NCI-H1092 treated with DMSO at 0.1 percent for 48 hours (cell line): ENCODE results near the gene FHIT.
"Not testable (repeated sequence)": the region's sequence is repeated elsewhere in the genome, so short reads cannot be mapped to it uniquely, and the experiment has no call there.

Experiments used
- DNase-seq: peaks from one replicate; lab custom pipeline; 2025; lab: John Stamatoyannopoulos, UW

Gene FHIT

DNA sequence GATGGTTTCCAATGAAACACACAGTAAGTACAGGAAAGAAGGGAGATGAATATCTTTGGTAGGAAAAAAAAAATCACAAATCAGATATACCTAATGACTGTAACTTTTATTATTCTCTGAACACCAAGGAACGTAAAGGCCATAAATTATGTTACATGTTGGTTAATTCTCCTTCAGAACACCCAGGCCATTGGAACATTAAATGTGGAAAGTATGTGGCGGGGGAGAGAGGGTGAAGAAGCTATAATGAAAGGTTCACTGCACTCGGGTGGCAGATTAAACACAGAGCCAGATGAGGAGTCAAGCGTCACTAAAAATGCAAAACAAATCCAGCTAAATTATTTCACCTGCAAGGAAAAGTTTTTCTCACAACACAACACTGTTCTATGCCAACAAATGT is 193.8 kb downstream of the FHIT start:
- DNase-seq, result peak; percentile 12

DNA sequence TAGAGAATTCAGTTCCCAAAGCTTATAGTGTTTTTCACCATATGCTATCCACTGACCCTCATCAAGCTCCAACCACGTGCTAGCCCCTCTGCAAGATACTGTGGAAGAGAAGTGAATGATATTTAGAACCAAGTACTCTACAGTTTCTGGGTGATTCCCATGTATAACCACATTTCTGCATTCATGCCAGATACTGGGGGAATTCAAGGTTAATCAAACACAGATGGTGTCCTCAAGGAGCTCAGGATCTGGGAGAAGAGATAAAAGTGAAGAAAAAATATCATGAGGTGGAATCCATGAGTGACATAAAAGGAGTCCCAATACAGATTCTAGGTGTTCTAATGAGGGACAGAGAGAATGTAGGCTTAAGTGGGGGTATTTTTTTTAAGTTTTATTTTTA is 195.8 kb downstream of the FHIT start:
- DNase-seq, result no peak

DNA sequence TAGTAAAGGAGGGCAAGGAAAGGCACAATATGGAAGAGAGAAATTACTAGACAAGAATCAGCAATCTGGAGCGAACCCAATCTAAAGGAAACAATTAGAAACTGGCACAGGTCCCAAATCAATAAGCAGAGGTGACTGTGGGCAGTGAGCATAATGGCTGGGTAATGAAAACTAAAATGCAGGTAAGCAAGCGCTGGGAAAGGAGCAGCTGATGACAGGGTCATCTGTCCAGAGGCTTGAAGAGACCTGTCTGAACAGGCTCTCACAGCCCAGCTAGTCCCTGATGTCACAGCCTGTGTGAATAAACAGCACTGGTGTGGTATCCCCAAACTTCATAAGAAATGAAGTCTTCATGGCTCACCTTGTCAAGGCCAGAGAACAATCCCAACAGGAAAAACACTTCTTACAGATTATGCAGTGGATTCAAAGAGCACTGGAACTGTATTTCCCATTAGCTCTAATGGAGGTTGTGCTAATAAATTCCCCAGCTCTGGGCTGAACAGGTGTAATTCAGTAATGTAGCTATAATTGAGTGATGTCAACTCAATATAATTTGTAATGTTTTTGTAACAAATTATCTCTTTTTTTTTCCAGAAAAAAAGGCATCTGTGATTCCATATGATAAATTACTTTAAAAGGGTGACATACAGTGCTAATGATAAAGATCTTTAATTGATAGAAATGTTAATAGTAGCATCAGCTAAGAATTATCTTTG is 197.3 kb downstream of the FHIT start:
- DNase-seq, result peak; percentile 22

DNA sequence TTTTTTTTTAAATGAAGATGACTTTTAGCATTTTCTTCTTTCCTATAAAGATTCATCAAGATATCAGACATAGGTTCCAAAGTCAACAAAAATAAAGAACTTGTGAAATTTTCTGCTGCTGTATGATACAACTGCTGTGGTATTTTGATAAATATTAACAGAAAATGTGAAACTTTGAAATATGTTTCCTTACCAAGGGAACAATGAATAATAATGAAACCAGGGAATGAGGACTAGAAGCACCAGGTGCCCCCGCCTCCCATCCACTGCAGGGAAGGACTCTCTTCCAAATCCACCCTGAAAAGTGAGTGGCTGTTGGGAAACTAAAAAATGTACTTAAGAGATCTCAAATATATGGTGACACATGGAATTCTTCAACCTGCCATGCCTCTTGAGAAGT is 198.4 kb downstream of the FHIT start:
- no peak for DNase-seq

DNA sequence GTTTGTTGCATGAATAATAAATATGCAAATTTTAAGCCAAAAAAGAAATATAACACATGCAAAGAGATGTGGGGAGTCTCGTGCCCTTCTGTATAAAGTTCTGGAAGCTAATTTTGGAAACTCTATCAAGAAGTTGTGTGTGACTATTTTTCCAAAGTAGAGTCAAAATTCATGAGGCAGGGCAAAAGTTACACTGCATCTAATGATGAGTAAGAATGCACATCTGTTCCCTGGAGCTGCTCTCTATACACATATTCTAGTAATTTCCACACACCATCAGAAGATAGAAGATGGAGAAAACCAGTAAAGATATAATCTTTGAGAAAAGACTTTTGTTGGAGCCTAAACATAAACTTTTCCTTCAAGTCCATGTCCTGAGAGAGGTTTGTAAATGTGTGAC is 199.6 kb downstream of the FHIT start:
- DNase-seq, result no peak

DNA sequence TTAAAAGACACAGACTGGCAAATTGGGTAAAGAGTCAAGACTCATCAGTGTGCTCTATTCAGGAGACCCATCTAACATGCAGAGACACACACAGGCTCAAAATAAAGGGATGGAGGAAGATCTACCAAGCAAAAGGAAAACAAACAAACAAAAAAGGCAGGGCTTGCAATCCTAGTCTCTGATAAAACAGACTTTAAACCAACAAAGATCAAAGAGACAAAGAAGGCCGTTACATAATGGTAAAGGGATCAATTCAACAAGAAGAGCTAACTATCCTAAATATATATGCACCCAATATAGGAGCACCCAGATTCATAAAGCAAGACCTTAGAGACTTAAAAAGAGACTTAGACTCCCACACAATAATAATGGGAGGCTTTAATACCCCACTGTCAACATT is 206.1 kb downstream of the FHIT start:
- not testable (repeated sequence) for DNase-seq

DNA sequence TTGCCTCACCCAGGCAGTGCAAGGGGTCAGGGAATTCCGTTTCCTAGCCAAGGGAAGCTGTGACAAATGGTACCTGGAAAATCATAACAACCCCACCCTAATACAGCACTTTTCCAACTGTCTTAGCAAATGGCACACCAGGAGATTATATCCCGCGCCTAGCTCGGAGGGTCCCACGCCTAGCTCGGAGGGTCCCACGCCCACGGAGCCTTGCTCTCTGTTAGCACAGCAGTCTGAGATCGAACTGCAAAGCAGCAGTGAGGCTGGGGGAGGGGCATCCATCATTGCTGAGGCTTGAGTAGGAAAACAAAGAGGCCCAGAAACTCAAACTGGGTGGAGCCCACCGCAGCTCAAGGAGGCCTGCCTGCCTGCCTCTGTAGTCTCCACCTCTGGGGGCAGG is 208.1 kb downstream of the FHIT start:
- DNase-seq, result no peak

DNA sequence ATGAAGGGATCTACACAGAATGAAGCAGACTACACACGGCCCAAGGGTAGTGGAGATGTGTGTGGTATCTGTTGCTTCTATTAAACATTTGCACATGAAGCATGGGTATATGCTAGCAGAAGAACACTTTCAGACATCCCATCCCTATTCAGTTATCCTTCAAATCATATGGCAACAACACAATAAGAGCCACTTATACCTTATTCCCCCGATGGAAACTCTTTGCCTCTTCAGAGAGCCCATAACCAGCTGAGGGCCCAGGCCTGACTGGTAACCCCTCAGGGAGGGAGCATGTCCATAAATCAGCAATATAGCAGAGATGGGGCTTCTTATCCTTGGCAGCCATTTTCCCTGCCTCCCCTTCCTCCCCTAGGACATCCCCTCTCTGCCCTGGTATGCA is 210.6 kb downstream of the FHIT start:
- no peak for DNase-seq

DNA sequence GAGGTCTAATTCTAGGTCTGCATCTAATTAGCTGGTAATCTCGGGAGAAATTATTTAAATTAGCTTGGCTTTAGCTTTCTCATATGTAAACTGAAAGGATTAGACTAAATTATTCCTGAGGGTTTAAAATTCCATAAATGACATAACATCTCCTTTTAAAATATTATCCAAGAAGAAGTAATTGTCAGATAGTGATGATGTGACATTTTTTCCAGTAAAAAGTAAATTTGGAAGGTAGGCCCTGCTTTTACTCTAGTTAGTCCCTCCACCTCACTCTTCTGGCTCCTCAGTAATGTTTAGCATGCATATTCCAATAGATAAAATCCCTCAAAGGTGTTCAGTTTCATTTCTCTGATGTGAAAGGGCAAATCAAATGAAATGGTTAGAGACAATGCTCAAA is 215.7 kb downstream of the FHIT start:
- no peak for DNase-seq

DNA sequence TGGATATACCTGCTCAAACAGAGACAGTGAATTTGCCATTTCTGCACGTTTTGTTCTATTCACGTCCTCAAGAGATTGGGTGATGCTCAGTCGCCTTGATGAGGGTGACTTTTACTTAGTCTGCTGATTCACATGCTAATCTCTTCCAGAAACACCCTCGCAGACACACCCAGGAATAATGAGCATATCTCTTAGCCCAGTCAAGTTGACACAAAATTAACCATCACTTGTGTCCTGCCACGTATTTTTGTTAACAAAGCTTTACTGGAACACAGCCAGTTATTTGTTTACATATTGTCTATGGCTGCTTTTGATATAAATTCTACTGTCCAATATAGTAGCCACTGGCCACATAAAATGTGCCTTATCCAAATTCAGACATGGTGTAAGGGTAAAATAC is 218.3 kb downstream of the FHIT start:
- DNase-seq, result no peak

DNA sequence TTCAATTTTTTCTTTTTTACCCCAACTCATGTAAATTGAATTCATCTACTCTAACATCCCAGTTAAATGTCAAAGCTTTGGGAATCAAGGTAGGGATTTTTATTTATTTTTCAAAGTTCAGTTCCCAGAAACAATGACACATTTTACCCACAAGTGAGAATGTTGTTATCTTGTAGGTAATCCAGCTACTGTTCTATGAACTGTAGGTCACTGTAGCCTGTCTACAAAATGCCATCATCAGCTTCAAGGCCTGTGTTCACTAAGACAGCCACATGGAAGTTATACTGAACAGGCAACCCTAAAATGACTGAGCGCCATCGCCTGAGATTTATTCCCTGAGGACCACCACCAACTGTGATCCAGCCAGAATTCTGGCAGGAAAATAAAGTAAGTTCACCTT is 219.7 kb downstream of the FHIT start:
- no peak for DNase-seq

DNA sequence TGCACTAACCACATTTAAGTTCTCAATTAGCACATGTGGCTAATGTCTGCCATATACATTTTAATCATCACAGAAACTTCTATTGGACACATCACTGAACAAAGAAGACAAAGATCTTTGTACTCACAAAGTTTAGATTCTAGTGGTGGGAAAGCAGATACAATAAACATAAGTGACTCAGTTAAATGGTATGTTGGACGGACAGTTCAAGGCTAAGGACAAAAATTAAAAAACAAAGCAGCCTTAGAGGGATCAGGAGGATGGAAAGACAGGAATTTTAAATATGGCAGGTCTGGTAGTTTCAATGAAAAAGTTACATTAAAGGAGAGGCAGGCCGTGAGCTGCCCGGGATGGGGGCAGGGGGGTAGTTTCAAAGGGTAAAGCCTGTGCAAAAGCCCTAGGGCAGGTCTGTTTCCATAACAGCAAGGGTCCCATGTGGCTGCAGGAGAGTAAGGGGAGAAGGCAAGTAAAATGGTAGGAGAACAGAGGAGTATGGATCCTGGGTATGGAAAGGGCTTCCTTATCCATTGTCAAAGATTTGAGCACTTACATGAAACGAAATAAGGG is 220.7 kb downstream of the FHIT start:
- DNase-seq, result no peak

DNA sequence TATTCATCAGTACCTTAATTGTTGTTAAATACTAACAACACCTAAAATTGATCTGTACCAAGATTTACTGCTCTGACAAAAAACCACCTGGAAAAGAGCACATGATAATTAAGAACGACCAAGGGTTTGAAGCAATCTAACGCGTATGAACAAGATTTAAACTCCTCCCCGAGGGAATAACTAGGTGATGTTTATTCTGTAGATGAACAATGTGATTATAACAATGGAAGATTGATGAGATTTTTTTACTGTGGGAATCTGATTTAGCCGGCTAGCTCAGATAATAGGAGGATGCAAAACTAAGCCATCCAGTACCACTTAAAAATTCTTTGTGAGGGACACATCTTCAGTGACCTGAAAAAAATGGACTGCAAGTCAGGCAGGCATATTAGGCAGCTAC is 222.1 kb downstream of the FHIT start:
- no peak for DNase-seq

DNA sequence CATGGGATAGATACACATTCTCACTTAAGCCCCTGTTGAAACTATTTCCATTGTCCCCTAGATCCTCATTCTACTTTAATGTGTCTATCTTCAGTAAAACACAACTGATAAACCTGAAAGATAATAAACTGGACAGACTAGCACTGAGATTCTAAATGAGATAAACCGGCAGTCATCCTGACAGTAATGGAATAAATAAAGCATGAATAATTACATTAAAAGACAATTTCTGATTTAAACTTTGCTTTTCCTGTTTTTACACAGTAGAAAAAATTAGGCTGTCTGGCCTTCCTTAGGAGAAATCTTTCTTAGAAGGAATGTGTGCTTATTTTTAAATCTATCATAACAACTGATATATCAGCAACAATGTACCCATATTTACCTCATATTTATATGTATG is 232.4 kb downstream of the FHIT start:
- DNase-seq, result no peak

DNA sequence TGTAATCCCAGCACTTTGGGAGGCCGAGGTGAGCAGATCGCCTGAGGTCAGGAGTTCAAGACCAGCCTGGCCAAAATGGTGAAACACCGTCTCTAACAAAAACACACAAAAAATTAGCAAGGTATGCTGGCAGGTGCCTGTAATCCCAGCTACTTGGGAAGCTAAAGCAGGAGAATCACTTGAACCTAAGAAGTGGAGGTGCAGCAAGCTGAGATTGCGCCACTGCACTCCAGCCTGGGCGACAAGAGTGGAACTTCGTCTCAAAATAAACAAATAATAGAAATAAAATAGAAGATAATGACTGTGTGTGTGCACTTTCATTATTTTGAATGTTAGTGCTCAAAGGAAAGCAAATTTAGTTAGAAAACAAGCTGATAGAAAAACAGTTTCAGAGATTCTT is 234.2 kb downstream of the FHIT start:
- DNase-seq, result not testable (repeated sequence)

DNA sequence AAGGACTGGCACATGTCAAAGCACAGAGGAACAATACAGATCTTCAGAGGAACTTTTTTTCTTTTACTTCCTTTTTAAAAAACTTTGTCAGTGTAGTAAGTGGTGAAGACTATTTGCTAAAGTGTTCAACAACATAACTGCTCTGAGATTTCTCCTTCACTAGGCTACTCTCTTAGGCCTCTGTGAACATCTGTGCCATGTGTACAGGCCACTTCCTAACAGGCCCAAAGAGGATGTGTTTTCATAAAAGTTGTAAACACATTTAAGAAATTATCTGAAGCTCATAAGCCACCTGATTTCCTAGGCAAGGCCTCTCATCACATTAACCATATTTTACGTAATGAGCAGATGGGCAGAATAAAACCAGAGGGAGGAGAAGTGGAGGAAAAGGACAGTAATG is 235.4 kb downstream of the FHIT start:
- no peak for DNase-seq

DNA sequence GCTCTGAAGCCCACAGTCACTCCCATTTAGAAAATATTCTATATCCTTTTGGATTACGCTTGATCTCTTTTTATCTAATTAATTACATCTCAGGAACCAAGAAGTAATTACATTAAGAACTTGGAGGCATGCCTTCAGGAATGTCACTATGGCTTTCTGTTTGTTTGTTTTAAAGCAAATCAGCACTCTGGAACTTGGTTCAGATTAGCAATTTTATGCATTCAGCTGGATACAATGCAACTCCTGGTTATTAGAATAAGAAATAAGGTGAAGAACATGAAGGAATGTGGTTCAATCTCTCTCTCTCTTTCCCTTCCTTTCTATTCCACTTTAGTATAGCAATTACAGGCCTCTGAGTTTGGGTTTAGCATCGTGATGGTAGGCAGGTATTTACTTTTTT is 235.8 kb downstream of the FHIT start:
- DNase-seq, result no peak

DNA sequence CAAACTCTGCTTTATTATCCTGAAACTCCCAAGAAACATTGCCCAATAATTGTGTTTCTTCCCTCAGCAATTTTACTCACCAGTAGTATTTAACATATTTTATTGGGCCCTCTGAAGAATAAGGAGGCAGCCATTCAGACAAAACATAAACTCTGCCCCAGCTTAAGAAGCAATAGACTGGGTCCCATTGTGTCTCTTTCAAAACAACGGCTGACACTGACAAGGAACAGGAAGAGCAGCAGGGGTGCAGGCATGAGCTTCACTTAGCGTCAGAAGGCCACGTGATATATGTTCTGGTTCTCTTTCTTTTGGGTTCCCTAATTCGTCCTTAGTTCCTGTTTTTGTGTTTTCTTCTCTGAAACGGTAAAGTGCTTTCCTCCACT is 242.3 kb downstream of the FHIT start:
- DNase-seq, result no peak

DNA sequence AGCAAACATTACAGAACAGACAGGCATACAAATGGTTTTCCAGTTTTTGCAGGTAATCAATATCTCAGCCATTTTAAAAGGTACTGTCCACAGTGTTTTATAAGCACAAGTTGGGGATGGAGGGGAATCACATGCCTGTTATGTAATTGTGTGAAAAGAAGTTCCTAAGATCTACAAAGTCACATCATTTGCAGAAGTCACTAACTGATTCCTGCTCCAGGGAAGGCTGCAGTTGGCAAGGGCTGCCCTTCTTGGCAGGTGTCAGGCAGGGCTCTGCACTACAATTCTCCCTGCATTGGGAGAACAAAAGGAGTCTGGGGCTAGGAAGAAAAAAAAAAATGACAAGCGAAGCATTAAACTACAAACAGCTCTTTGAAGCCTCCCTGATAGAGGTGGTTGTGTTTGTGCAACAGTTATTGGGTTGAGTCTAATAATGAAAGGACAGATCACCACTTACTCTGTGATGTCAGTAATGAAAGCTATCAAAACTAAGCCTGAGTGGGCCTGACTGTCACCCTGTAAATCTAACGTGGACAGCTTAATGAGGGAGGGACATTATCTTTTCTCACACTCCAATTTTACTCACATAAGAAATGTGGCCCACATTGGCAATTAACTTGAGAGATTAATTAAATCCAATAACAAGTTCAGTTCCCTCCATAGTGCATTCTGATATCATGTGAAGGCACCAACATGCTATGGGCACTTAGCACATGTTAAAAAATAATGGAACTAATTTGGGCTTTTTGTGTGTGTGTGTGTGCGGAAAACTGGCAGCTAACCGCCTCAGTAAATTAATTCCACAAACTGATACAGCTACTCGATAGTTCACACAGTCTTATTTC is 242.9 kb downstream of the FHIT start:
- DNase-seq, result peak; percentile 12

DNA sequence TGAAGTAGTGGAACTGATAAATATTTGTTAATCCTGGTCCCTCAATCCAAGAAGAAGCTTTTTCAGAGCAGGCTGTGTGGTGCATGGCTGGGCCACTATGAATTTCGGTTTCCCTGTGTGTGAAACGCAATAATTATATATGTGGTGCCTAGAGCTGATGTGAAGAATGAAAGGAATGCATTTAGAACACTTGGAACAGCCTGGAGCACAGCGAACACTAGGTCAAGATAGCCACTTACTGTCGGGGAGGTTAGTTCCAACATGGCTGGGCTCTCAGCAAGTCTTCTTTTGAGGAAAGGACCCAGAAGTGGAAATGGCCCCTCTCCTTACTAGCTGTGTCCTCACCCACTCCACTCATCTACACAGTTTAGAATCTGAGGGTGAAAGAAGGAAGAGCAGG is 245.7 kb downstream of the FHIT start:
- no peak for DNase-seq

DNA sequence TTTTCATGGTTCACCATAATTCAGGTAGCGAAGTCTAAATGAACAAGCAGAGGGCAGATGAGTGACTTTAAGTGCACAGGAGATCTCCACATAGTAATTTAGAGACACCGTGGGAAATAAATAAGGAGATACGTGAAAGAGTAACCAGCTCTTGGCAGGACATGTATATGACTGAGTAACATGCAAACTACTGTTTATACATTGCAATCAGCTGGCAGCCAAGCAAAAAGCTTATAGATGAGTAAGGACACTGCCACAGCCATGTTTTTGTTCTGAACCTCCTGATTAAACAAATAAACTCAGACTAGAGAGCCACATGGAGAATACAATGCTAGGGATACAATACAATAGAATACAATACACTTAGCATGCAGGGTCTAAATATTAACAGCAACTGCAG is 252.4 kb downstream of the FHIT start:
- DNase-seq, result no peak

DNA sequence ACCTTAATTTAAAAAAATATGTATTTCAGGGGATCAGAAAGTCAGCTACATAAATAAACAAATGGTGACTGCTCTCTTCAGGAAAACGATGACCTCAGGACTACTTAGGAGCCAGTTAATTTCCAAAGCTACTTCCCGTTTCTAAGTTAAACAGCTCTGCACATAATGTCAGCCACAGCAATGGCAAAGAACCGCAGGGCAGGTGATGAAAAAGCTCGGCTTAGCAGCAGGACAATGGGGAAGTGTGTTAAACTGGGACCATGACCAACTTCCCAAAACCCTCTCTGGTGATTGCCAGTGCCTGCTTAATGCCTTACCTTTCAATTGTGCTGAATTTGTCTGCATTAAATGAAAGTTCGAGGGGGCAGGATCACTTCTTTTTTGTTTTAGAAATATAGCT is 258.9 kb downstream of the FHIT start:
- peak; percentile 44 for DNase-seq

DNA sequence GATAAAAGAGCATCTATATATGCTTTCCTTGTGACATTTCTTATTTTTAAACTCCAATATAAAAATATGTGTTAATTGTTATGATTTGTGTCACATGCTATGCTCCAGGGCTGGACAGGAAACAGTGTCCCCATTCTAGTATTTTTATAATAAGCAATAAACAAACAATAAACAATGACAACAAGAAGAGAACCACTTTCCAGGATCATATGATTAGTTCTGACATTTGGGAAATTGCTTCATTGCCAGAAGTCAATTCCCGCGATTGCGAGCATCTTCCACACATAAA is 260.9 kb downstream of the FHIT start:
- DNase-seq, result no peak
